ENCODE measurements around the gene PAQR4. TPM values are rescaled to one million over a fixed set of nuclear protein-coding genes. Genes with fewer than 3 reads are reported as not detected.

PAQR4 gene
- total and polyA plus RNA-seq, 10 of the 15 experiments (the other 5 are each of a cell fraction or from before 2014, with no cell fraction given): 0.39 to 31.8 (median 13.5) TPM

GRCh38 chr16:3020604-3021448, 51.7 kb downstream of the PAQR4 start:
- ChIA-PET RAD21 (ENCODE audit: unreplicated experiment) (interaction anchor here (1.1 to 2.2 kb wide), 7 partner anchors 7 to 38 kb away, joined by 3 to 21 read pairs (median 5); no protein-coding TSS in a partner anchor), CTCF (interaction anchor here (0.7 to 18.2 kb wide), 6 partner anchors 7 to 153 kb away, joined by 3 to 421 read pairs (median 6); no protein-coding TSS in a partner anchor), SMC1A (ENCODE audit: uncharacterized antibody, unreplicated experiment) (interaction anchor here (1.3 to 10.1 kb wide), 2 partner anchors 16 to 109 kb away, joined by 3 to 91 read pairs; no protein-coding TSS in a partner anchor), POLR2A (interaction anchor here (0.6 to 1.5 kb wide), 4 partner anchors 11 to 138 kb away, joined by 3 to 5 read pairs (median 4); partner anchors contain the start of gene FLYWCH2)
- Histone ChIP-seq H3K27me3 (replicated peaks in 1 of 2; ENCODE audit: control insufficient read depth in 2 of 2, insufficient read depth in 2 of 2, low read length in 1 of 2) (no peaks in the 10 kb centered on the region), H3K9ac (ENCODE audit: control insufficient read depth, insufficient read depth, low read length) (no peak overlapping the region; the same call in 1 of the 2 replicates), H2AFZ (ENCODE audit: control insufficient read depth, low read depth, low read length) (peak overlapping the region; percentile 77), H4K20me1 (ENCODE audit: control insufficient read depth, insufficient read depth) (no peaks in the 10 kb centered on the region), H3K4me1 (ENCODE audit: control insufficient read depth, insufficient read depth, low read length) (peaks cover 25% of the 10 kb centered on the region), H3K36me3 (ENCODE audit: control insufficient read depth in 2 of 2, insufficient read depth in 2 of 2, low read length in 1 of 2) (no peaks in the 10 kb centered on the region; a peak in 1 of 4 replicates), H3K4me3 (peak overlapping the region; percentile 73), H3K79me2 (ENCODE audit: control insufficient read depth, insufficient read depth, low read length) (no peaks in the 10 kb centered on the region), H3K4me2 (ENCODE audit: control insufficient read depth, insufficient read depth) (peak overlapping the region; percentile 83), H3K9me3 (replicated peaks; ENCODE audit: control insufficient read depth, insufficient read depth, low read length) (no peaks in the 10 kb centered on the region), H3K27ac (ENCODE audit: control insufficient read depth, insufficient read depth) (no peak overlapping the region)
- WGBS (ENCODE audit: insufficient coverage, insufficient replicate concordance, low lambda C conversion rate, missing lambda C conversion rate): 1% methylated on average over 39 of the region's 57 CpGs
- 0 out of 3 replicates have a peak, but pooled peaks have one; percentile 1 for ATAC-seq
- BruUV-seq (replicated peaks): no TSS peak
- TF ChIP-seq MEF2A (IDR thresholded peaks at IDR 0.05; ENCODE audit: insufficient read depth, low read depth, low read length) (no peak), PML (IDR thresholded peaks at IDR 0.05; ENCODE audit: low read length) (no peak), IKZF2 (IDR thresholded peaks at IDR 0.05) (0 out of 4 replicates have a peak, but pooled peaks of 1 of the 2 experiments have one; percentile 8), HDGF (IDR thresholded peaks at IDR 0.05) (no peak), LARP7 (IDR thresholded peaks at IDR 0.05) (peak; percentile 4; the same call in 1 of the 2 replicates), SMAD1 (IDR thresholded peaks at IDR 0.05; ENCODE audit: low read depth, partially characterized antibody) (no peak), ATF7 (IDR thresholded peaks at IDR 0.05; ENCODE audit: low read depth) (no peak)
- peak; percentile 27 for FAIRE-seq
- in situ Hi-C loops (cut with MboI) (no loop called here), intact Hi-C loops (cut with micrococcal nuclease; ENCODE audit: unreplicated experiment) (no loop called here)
- DNase-seq (ENCODE audit: low read depth, low spot score): no peak
